GM20431 (cell line): ENCODE results near the gene CALY.

Experiments
- in situ Hi-C: fragments of 300-500 bp; cut with MseI, MboI; formaldehyde crosslinking; loops from one replicate; pipeline ENCODE4 v1.15.0; 2020; ENCODE audit warnings: low sequenced_read_pairs; ENCODE audit not compliant: unreplicated experiment

Gene CALY

DNA sequence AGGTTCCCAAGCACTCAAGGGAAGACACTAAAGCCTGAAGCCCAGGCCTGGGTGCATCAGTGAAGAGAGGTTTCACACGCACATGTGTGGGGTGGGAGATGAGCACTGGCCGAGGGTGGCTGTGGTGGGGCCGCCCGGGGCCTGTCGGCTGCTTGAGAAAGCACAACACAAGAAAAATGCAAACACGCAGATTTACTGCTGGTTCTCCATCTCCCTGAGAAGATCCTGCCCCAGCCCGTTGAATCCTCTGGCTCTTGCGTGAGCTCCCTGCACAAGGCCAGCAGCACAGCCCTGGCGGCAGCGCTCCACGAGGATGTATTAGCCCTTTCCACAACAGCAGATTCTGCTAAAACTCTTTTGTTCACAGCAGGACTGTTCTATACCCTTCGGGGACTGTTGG, 21.8 kb downstream of the CALY start:
- in situ Hi-C loops, result no loop called here

DNA sequence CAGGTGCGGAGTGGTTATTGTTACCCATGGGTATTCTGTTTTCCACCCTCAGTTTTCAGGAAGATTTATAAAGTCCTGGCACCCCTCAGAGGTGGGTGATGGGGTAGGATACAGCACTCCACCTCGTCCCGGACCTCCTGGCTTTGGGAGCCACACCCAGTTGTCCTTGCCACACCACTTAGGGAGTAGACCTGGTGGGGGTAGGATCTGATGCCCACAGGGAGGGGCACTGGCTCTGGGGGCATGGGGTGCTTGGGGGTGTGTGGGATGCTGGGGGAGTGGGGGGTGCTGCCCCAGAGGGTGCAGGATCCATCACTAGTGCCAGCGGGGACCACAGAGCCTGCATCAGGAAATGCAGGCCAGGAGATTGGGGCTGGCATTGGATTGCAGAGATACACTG, 23.5 kb downstream of the CALY start:
- in situ Hi-C loops, result no loop called here

- in situ Hi-C loops, result no loop called here
Measured at GRCh38 chr10:133312769-133313145, 23.9 kb downstream of the CALY start.

GRCh38 chr10:133312016-133312768, 24.5 kb downstream of the CALY start:
- in situ Hi-C loops, result no loop called here

GRCh38 chr10:133311570-133311969, 25.1 kb downstream of the CALY start:
- in situ Hi-C loops, result no loop called here

GRCh38 chr10:133310789-133311188, 25.9 kb downstream of the CALY start:
- in situ Hi-C loops, result no loop called here

DNA sequence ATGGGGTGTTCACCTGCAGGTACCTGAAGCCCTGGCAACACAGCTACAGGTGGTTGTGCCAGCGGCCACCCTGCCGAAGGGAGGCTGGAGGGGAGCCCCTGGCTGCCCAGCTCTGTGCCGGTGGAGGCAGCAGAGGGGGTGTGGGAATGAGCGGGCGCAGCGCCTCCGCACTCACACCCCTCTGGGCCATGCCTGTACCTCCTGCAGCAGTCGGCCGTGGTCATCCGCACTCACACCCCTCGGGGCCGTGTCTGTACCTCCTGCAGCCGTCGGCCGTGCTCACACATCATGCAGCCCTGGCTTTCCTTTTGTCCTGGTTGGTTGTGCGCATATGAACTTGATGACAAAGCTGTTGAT, 26.3 kb downstream of the CALY start:
- in situ Hi-C loops, result no loop called here

DNA sequence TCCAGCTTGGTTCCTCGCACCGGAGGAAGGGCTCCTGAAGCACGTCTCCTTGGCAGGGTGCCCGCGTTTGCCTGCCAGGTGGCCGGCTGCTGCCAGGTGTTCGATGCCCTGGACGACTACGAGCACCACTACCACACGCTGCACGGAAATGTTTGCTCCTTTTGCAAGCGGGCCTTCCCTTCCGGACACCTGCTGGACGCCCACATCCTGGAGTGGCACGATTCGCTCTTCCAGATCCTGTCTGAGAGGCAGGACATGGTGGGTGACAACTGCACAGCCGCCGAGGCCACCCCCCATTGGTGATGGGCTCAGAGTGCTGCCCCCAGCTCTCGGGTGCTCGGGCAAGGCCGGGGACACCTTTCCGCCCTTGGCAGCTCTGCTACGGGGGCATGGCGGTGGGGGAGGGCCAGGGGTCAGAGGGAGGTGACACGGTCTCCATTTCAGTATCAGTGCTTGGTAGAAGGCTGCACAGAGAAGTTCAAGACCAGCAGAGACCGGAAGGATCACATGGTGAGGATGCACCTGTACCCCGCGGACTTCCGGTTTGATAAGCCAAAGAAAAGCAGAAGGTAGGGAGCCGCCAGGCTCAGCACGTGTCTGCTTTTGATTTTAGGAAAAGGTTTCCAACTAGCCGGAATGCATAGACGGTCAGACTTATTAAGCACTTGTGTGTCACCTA, 26.8 kb downstream of the CALY start:
- in situ Hi-C loops, result no loop called here

GRCh38 chr10:133309100-133309719, 27.5 kb downstream of the CALY start:
- in situ Hi-C loops, result no loop called here

DNA sequence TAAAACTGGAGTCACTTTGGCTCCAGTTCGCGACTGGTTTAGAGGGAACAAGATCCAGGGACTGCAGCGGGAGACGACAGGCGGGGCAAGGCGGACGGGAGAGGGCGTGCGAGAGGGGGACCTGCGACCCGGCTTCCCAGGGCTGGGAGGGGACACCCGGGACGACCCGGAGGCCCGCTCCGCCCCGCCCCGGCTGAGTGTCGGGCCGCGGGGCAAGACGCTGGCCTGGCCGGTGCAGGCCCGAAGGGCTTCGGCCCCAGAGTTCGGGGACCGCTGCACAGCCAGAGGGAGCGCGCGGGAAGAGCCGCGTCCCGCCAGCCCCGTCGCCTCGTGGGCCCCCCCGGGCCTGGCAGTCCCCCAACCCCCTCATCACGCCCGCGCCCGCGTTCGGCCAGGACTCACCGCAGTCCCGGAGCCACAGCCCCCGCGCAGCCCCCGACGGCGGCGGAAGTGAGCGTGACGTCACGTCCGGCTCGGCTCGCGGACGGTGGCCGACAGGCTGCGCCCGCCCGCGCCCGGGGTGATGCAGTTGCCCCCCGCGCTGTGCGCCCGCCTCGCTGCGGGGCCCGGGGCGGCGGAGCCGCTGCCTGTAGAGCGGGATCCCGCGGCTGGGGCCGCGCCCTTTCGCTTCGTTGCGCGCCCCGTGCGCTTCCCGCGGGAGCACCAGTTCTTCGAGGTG, 28.1 kb downstream of the CALY start, which contains the start of the genes TUBGCP2 and ZNF511:
TSS of gene TUBGCP2 (minus strand) at position 452 of the 679 bp plus-strand sequence. CDS start 5,931 bp downstream, outside the sequence.
TSS of gene ZNF511 (plus strand) at position 494 of the 679 bp plus-strand sequence. CDS start at position 524, 30 bp downstream.
- in situ Hi-C loops, result no loop called here

- in situ Hi-C loops, result no loop called here
Measured at GRCh38 chr10:133307776-133308420, 28.8 kb downstream of the CALY start.

GRCh38 chr10:133306941-133307379, 29.7 kb downstream of the CALY start:
- in situ Hi-C loops, result no loop called here

- in situ Hi-C loops, result no loop called here
Measured at GRCh38 chr10:133306097-133306476, 30.6 kb downstream of the CALY start.

- in situ Hi-C loops, result no loop called here
Measured at GRCh38 chr10:133303206-133303605, 33.5 kb downstream of the CALY start.

- in situ Hi-C loops, result no loop called here
Measured at GRCh38 chr10:133302230-133302629, 34.5 kb downstream of the CALY start.

DNA sequence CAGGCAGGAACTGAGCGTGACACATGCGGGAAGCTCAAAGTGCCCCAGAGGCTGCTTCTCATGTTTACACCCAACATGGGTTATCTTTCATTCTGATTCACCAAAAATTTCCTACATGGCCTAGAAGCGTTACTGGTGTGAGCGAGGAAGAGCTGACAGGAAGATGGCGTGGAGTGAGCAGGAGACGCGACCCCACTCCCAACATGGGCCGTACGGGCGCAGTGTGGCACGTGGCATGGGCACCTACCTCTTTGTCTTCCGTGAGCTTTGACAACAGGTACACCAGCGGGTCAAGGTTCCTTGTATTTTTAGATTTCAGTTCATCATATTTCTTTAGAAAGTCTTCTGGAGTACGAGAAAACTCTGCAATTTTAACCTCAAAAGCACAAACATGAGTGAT, 37.0 kb downstream of the CALY start:
- in situ Hi-C loops, result no loop called here

- in situ Hi-C loops, result no loop called here
Measured at GRCh38 chr10:133299224-133299623, 37.5 kb downstream of the CALY start.

GRCh38 chr10:133298466-133298865, 38.2 kb downstream of the CALY start:
- in situ Hi-C loops, result no loop called here

- in situ Hi-C loops, result no loop called here
Measured at GRCh38 chr10:133297504-133297903, 39.2 kb downstream of the CALY start.
